ENCODE results near the gene CAMSAP3.

- TF ChIP-seq CTCF (IDR thresholded peaks at IDR 0.05; ENCODE audit: insufficient read depth, low read depth, low read length) (no peak), EZH2 (IDR thresholded peaks at IDR 0.05; ENCODE audit: insufficient read depth, low read length) (no peak)
Observed at GRCh38 chr19:7637374-7638256, 42.0 kb downstream of the CAMSAP3 start.

Measured in astrocyte (in vitro differentiated cells and primary cell).